Mesodermal cell (in vitro differentiated cells): Measurements from ENCODE around the gene REC8.

Experiments
- H3K27ac ChIP-seq: 2 replicates; pipeline ENCODE4 v1.7.0; 2013; ENCODE audit warnings: mild to moderate bottlenecking, low read depth, low read length, moderate library complexity; ENCODE audit not compliant: severe bottlenecking
- H3K36me3 ChIP-seq: 2 replicates; pipeline ENCODE4 v1.7.1; 2013; ENCODE audit warnings: mild to moderate bottlenecking, low read length, moderate library complexity; ENCODE audit not compliant: control insufficient read depth, insufficient read depth
- H3K4me1 ChIP-seq: one replicate; pipeline ENCODE4 v1.7.1; 2013; ENCODE audit warnings: mild to moderate bottlenecking, low read length; ENCODE audit not compliant: insufficient read depth, control insufficient read depth, poor library complexity, severe bottlenecking
- H3K4me3 ChIP-seq: 2 replicates; pipeline ENCODE4 v1.7.0; 2013; ENCODE audit warnings: low read length, control low read depth, mild to moderate bottlenecking; ENCODE audit not compliant: insufficient read depth, poor library complexity, severe bottlenecking; ENCODE audit errors: extremely low read depth
- H3K9me3 ChIP-seq: 2 replicates; pipeline ENCODE4 v1.7.1; 2013; ENCODE audit warnings: mild to moderate bottlenecking, low read length, moderate library complexity; ENCODE audit not compliant: control insufficient read depth
- WGBS, 2 experiments: methylation state at CpG; one replicate each; pipeline ENCODE4 v1.1.5; 2013; ENCODE audit warnings: missing lambda C conversion rate in 2 of 2; ENCODE audit not compliant: insufficient coverage in 2 of 2; 5-methylcytosine and 5-hydroxymethylcytosine counted together

Gene REC8

DNA sequence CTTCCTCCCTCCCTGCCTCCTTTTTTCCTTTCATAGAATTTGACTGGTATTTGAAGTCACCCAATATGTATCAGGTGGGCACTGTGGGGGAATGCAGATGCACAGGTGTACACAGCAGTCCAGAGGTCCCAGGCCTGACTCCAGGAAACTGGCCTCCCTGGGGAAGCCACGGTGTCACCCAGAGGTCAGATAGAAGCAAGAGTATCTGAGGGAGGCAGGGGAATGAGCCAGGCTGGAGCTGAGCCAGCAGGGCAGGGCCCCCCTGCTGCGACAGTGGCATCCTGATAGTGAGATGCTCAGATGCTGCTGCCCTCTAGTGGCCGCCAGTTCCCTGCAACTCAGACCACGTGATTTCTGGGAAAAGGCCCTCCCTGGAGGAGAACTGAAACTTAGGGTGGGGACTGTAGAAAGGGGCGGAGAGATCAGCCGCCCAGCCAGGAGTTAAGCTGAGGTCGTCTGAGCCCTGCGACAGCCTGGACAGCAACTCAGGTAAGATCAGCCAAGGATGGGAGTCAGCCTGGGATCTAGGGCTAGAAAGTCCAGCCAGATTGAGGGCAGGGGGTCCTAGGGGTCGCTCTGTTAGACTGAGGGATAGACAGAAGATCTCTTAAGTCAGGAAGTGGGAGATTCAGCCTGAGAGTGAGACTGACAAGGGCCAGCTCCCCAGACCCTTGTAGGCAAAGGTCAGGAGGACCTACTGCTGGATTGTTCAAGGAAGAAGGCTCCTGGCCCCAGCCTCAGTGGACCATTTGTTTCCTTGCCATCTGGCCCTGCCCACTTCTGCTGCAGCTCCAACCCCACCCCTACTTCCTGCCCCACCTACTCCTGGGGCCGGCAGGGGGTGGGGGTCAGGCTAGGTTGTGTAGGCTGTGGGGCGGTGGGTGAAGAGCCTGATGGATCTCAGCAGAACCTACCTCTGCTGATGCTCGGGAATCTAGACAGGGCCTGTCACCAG lies 10.8 kb upstream of the REC8 start, which contains the start of gene IRF9:
Gene IRF9 (plus strand): TSS at position 416 of the 955 bp plus-strand sequence. CDS start 880 bp downstream, outside the sequence.
- H3K4me1 ChIP-seq: no peaks in the 10 kb centered on the region
- peak within 1 kb of the TSS; percentile 38 for H3K4me3 ChIP-seq
- WGBS, 2 experiments: 9 to 19% methylated on average over 8 to 9 of the region's 12 CpGs
- peaks cover 72% of the 10 kb centered on the region for H3K36me3 ChIP-seq
- no peaks in the 10 kb centered on the region for H3K9me3 ChIP-seq
- peak within 1 kb of the TSS; percentile 71 for H3K27ac ChIP-seq

DNA sequence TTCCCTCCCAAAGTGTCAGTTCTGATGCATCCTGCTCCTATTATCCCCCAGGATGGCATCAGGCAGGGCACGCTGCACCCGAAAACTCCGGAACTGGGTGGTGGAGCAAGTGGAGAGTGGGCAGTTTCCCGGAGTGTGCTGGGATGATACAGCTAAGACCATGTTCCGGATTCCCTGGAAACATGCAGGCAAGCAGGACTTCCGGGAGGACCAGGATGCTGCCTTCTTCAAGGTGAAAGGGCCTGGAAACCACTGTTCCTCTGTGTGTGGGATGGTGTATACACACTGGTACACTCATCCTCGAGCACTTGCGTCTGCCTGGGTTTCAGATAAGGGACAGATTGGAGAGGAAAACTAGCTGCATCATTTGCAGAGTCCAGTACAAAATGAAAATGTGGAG lies 9.8 kb upstream of the REC8 start:
- peaks cover 68% of the 10 kb centered on the region for H3K36me3 ChIP-seq
- peak overlapping the region; percentile 38 for H3K4me3 ChIP-seq
- H3K27ac ChIP-seq: no peak overlapping the region
- WGBS, 2 experiments: 97 to 98% methylated on average over 8 of the region's 8 CpGs
- H3K9me3 ChIP-seq: no peaks in the 10 kb centered on the region
- H3K4me1 ChIP-seq: no peaks in the 10 kb centered on the region

GRCh38 chr14:24164518-24164991 lies 7.3 kb upstream of the REC8 start:
- Histone ChIP-seq H3K4me1 (no peaks in the 10 kb centered on the region), H3K36me3 (peaks cover 61% of the 10 kb centered on the region), H3K9me3 (no peaks in the 10 kb centered on the region), H3K4me3 (no peak overlapping the region), H3K27ac (no peak overlapping the region)
- 96 to 98% methylated on average over 9 to 14 of the region's 14 CpGs for WGBS, 2 experiments

DNA sequence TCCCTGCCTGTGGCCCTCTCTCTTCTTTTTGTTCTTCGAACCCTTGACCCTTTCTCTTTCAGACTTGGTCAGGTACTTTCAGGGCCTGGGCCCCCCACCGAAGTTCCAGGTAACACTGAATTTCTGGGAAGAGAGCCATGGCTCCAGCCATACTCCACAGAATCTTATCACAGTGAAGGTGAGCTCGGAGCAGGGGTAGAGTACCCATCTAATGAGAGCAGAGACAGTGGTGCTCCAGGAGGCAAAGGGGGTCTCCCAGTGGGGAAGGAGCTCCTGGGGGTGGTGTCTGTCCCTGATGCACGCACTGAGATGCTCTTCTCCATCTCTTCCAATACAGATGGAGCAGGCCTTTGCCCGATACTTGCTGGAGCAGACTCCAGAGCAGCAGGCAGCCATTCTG lies 6.1 kb upstream of the REC8 start:
- no peaks in the 10 kb centered on the region for H3K9me3 ChIP-seq
- peaks cover 52% of the 10 kb centered on the region for H3K36me3 ChIP-seq
- H3K4me3 ChIP-seq: no peak overlapping the region
- 90 to 94% methylated on average over 2 to 4 of the region's 5 CpGs for WGBS, 2 experiments
- no peaks in the 10 kb centered on the region for H3K4me1 ChIP-seq
- no peak overlapping the region for H3K27ac ChIP-seq

DNA sequence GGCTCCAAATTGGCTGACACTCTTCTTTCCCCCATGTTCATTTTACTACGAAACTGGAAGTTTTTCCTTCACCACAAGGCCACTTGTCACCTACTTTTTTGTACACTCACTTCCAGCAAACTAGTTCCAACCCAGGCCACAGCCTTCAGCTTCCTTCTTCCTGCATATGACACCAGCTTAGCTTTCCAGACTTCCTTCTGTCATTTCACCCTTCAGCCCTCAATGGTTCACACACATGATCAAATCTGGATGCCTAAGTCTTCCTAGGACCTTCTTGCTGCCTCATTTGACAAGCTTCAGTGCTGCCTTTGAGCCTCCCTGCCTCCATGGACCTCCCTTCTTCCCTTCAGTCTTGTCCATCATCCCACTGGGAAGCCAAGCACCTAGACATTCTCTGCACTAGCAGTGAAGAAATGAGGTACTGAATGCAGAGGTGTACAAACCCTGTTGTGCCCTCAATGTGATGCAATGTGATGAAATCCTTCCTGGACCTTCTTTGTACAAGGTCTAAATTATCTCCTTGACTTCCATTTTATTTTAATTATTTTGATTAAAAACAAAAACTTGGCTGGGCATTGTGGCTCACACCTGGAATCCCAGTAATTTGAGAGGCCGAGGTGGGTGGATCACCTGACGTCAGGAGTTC lies 4.3 kb upstream of the REC8 start:
- Histone ChIP-seq H3K4me1 (no peaks in the 10 kb centered on the region), H3K27ac (no peak overlapping the region), H3K9me3 (no peaks in the 10 kb centered on the region), H3K36me3 (peaks cover 51% of the 10 kb centered on the region), H3K4me3 (no peak overlapping the region)
- WGBS, 2 experiments: 89% methylated on average over 3 of the region's 3 CpGs

GRCh38 chr14:24172261-24172860 lies 481 bp downstream of the REC8 start:
- Histone ChIP-seq H3K36me3 (peaks cover 17% of the 10 kb centered on the region), H3K27ac (no peak overlapping the region), H3K9me3 (no peaks in the 10 kb centered on the region), H3K4me3 (peak overlapping the region; percentile 37), H3K4me1 (no peaks in the 10 kb centered on the region)
- 81 to 83% methylated on average over 20 to 26 of the region's 30 CpGs for WGBS, 2 experiments

DNA sequence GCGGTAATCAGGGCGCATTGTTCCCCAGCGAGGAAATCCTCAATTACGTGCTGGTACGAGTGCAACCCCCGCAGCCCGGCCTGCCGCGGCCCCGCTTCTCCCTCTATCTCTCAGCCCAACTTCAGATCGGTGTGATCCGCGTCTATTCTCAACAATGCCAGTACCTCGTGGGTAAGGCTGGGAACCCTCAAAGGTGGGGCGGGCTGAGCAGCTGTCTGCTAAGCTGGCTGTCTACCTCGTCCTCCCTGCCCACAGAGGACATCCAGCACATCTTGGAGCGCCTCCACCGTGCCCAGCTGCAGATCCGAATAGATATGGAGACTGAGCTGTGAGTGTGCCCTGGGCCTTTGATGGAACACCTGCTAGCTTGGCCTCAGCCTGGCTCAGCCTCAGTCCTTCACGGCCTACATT lies 996 bp downstream of the REC8 start:
- peak overlapping the region; percentile 37 for H3K4me3 ChIP-seq
- H3K4me1 ChIP-seq: no peaks in the 10 kb centered on the region
- peaks cover 18% of the 10 kb centered on the region for H3K36me3 ChIP-seq
- H3K27ac ChIP-seq: no peak overlapping the region
- H3K9me3 ChIP-seq: no peaks in the 10 kb centered on the region
- WGBS, 2 experiments: 94 to 98% methylated on average over 15 to 20 of the region's 20 CpGs

DNA sequence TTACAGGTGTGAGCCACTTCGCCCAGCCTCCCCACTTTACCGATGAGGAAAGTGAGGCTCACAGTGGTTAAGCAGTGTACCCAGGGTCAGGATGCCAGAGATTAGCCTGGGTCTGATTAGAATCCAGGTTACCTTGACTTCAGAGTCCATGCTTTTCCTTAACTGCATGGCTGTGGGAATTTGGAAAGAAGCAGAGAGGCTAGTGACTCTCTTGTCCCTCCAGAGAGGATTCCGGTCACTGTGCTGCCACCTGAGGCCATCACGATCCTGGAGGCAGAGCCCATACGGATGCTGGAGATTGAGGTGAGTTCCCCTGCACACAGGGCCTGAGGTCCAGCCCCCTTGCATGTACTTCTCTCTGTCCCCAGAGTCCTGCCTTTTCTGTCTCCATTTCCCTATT lies 4.7 kb downstream of the REC8 start:
- H3K27ac ChIP-seq: no peak overlapping the region

DNA sequence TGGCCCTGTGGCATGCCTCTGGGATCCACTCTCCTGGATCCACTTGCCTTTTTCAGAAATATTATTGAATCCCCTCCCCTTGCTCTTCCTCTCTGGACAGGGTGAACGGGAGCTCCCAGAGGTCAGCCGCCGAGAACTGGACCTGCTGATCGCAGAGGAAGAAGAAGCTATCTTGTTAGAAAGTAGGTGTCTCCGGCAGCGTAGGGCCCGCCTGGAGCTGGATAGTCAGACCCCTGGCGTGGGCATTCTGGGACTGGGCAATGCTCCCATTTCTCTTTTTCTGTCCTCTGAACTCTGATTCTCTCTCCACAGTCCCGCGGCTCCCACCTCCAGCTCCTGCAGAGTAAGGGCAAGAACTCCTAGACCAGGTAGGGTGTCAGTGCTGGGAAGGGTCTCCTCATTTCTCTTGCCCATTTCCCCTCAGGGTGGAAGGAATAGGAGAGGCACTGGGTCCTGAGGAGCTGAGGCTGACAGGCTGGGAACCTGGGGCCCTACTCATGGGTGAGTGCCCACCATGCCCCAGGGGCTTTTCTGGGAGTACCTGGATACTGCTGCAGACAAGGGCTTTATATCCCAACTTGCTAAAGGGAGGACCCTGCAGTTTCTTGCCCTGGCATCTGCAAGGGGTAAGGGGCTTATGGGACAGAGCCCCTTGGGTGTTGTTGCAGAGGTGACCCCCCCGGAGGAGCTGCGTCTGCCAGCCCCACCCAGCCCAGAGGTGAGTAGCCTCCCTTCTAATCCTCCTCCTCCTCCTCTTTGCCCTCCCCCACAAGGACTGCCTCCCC lies 5.4 kb downstream of the REC8 start:
- H3K27ac ChIP-seq: no peak overlapping the region
- H3K4me3 ChIP-seq: no peak overlapping the region
- peaks cover 45% of the 10 kb centered on the region for H3K36me3 ChIP-seq
- H3K4me1 ChIP-seq: no peaks in the 10 kb centered on the region
- no peaks in the 10 kb centered on the region for H3K9me3 ChIP-seq
- WGBS, 2 experiments: 89 to 100% methylated on average over 4 to 8 of the region's 12 CpGs

More for the DNA sequence above, 4.7 kb downstream of the REC8 start:
- no peaks in the 10 kb centered on the region for H3K9me3 ChIP-seq
- 93 to 97% methylated on average over 5 of the region's 5 CpGs for WGBS, 2 experiments
- H3K4me3 ChIP-seq: no peak overlapping the region
- H3K36me3 ChIP-seq: peaks cover 39% of the 10 kb centered on the region
- no peaks in the 10 kb centered on the region for H3K4me1 ChIP-seq

- 90 to 100% methylated on average over 6 to 9 of the region's 14 CpGs for WGBS, 2 experiments
- H3K9me3 ChIP-seq: no peaks in the 10 kb centered on the region
- no peak overlapping the region for H3K27ac ChIP-seq
- H3K4me1 ChIP-seq: no peaks in the 10 kb centered on the region
- H3K36me3 ChIP-seq: peaks cover 50% of the 10 kb centered on the region
- no peak overlapping the region for H3K4me3 ChIP-seq
These were observed 6.0 kb downstream of the REC8 start for GRCh38 chr14:24177891-24178290.
